PC-3 (cell line): ENCODE data around the gene SPIB.

Experiments
- EZH2 ChIP-seq: fragments of 300-600 bp; sonication (generic); IDR thresholded peaks from one replicate; pipeline ENCODE4 v1.6.1; 2017; ENCODE audit warnings: antibody characterized with exemption, mild to moderate bottlenecking, low read length; ENCODE audit not compliant: unreplicated experiment
- EZH2phosphoT487 ChIP-seq: fragments of 300-600 bp; sonication (generic); IDR thresholded peaks from 2 replicates; pipeline ENCODE4 v1.6.1; 2018; ENCODE audit warnings: mild to moderate bottlenecking, antibody characterized with exemption, low read length, borderline replicate concordance
- TF ChIP-seq, protein P1 (sequence below): fragments of 300-600 bp; sonication (generic); conservative IDR thresholded peaks from 2 replicates; pipeline ENCODE4 v1.5.1; 2017; ENCODE audit warnings: antibody characterized with exemption, low read depth, mild to moderate bottlenecking, low read length

GRCh38 chr19:50447053-50447452 lies 28.3 kb downstream of the SPIB start:
- TF ChIP-seq, protein P1, sequence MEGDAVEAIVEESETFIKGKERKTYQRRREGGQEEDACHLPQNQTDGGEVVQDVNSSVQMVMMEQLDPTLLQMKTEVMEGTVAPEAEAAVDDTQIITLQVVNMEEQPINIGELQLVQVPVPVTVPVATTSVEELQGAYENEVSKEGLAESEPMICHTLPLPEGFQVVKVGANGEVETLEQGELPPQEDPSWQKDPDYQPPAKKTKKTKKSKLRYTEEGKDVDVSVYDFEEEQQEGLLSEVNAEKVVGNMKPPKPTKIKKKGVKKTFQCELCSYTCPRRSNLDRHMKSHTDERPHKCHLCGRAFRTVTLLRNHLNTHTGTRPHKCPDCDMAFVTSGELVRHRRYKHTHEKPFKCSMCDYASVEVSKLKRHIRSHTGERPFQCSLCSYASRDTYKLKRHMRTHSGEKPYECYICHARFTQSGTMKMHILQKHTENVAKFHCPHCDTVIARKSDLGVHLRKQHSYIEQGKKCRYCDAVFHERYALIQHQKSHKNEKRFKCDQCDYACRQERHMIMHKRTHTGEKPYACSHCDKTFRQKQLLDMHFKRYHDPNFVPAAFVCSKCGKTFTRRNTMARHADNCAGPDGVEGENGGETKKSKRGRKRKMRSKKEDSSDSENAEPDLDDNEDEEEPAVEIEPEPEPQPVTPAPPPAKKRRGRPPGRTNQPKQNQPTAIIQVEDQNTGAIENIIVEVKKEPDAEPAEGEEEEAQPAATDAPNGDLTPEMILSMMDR = no peak
- TF ChIP-seq EZH2phosphoT487 (no peak), EZH2 (no peak)
